GM04503 (cell line): ENCODE measurements around the gene TRUB2.
"Not testable (repeated sequence)": the region's sequence is repeated elsewhere in the genome, so short reads cannot be mapped to it uniquely, and the experiment has no call there.

Experiments
- DNase-seq: peaks from one replicate; pipeline ENCODE4 v3.0.0-alpha.2; 2012; ENCODE audit warnings: low read depth

The TRUB2 gene

DNA sequence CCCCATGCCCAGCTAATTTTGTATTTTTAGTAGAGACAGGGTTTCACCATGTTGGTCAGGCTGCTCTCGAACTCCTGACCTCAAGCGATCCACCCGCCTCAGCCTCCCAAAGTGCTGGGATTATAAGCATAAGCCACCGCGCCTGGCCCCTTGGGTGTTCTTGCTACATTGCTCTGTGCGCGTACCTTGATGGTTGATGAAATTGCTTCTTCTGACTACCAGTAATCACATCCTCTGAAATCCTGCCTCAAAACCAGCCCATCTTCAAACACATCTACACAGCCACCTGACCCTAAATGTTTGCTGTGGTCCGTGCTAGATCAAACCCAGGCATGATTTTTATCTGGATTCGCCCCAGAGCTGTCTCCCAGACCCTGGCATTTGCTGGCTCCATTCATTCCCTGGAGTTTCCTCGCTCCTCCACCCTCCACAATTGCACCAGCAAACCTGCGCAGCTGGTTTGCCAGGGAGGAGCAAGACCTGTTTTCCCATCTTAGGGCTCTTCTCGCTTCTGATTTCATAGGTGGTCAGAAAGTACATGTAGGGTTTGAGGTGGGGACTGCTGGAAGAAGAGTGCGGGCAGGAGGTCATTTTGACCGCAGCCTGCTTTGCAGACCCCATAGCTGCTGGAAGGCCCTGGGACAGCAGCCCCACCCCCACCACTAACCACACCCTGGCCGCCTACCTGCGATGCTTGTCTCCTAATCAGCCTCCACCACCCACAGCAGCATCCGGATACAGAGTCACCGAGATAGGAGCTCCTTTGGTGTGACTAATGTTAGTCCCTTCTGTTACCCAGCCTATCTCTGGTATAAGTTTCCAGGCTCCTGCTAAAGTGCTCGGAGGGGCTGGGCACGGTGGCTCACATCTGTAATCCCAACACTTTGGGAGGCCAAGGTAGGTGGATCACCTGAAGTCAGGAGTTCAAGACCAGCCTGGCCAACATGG, 23.4 kb downstream of the TRUB2 start:
- no peak for DNase-seq

DNA sequence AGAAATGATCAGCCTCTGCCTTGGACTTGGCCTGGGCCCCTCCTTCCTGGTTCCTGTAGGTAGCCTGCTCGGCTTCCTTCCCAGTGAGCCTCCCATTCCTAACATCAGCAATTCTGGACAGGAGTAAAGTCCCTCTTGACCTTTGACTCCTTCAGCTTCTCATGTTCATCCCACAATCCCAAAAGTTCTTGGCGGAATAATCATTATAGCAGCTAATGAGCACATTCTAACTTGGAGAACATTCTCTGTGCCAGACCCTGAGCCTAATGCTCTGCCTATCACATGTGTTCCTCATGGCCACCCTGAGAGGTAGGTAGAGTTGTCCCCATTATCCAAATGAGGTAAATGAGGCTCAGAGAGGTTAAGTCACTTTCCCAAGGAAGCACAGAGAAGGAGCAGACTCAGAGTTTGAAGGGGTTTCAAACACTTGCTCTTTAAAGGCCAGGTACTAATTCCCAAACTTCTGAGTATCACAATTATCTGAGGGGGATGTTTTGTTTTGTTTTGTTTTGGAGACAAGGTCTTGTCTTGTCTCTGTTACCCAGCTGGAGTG, 24.9 kb downstream of the TRUB2 start:
- no peak for DNase-seq

- no peak for DNase-seq
Measured at GRCh38 chr9:128296340-128297220, 25.7 kb downstream of the TRUB2 start.

GRCh38 chr9:128294142-128294541, 28.1 kb downstream of the TRUB2 start:
- DNase-seq, result no peak

- DNase-seq, result no peak
Measured at GRCh38 chr9:128293091-128293490, 29.2 kb downstream of the TRUB2 start.

DNA sequence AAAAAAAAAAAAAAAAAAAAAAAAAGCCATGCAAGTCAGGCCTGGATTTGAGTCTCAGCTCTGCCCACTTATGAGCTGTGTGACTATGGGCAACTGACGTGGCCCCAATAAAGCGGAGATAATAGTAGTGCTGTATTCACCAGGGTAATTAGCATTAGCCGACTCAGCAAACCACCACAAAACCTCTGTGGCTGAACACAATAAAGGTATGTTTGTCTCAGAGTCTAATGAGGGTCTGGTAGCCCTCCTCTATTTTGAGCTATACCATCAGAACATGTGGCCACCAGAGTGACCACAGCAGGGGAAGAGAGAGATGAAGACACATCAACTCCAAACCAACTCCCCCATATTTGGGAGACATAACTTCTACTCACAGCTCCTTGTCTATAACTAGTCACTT, 30.2 kb downstream of the TRUB2 start:
- DNase-seq, result no peak

DNA sequence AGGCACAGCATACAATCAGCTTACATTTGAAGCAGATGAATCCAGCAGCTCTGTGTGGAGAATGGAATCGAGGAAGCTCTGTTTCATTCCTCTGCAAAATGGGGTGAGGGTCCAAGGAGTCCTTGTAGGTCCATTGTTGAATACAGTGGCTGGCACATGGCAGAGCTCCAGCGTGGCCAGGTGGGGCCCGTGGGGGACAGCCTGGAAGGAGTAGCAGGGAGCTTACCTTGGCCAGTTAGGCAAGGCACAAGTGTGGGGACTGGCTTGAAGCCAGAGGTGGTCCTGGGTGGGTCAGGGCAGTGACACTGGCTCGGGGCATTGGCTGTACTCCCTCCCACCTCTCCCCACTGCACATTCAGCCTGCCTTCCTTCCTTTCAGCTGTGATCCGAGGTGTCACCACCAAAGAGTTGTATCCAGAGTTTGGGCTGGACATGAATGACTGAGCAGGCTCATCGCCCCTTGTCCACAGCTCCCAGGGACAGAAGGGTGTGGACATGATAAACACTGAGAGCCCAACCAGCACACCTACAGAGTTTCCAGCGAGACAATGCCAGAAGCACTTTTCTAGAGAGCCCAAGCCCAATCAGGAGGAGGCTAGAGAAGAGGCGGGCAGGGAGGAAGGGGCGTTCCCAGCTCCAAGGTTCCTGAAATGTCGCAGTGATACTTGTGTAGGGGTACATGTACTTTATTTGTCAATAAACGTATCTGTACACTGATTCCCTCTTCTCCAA, 33.8 kb downstream of the TRUB2 start:
- no peak for DNase-seq

- no peak for DNase-seq
Measured at GRCh38 chr9:128286440-128286839, 35.8 kb downstream of the TRUB2 start.

GRCh38 chr9:128285033-128285784, 37.0 kb downstream of the TRUB2 start:
- DNase-seq, result no peak

DNA sequence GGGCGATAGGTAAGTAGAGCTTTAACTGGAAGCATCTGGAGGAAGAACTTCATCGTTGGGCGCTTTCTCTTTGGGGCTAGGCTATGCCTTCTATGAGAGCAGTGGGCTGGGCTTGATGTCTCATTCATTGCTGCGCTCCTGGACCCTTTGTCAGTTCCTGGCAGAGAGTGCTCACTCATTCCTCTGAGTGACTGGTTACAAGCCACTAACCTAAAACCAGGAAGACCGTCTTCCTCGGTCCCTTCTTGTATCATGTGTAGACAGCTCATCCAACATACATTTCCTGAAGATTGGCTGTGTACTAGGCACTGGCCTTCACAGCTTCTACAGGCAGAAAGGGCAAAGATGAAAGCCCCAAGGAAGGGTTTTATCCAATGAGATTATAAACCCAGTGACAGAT, 39.7 kb downstream of the TRUB2 start:
- DNase-seq, result no peak

DNA sequence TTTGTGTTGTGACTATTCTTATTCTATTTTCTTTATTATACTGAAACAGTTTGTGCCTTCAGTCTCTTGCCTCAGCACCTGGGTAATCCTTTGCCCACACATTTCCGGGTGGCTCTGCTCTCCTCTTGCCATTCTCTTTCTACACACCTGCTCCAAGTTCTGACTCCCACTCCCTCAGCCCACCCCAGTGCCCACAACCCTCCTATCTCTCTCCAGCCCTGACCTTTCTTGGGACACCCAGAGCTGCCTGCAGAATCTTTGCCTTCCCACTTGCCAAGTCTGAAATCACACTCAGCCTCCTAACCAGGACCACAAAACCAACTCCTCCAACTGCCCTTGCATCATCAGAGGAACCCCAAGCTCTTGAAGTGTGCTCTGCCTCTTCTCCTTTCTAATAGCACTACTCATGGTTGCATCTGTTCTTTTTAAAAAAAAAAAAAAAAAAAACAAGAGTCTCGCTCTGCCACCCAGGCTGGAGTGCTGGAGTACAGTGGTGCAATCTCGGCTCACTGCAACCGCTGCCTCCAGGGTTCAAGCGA, 42.1 kb downstream of the TRUB2 start:
- no peak for DNase-seq

DNA sequence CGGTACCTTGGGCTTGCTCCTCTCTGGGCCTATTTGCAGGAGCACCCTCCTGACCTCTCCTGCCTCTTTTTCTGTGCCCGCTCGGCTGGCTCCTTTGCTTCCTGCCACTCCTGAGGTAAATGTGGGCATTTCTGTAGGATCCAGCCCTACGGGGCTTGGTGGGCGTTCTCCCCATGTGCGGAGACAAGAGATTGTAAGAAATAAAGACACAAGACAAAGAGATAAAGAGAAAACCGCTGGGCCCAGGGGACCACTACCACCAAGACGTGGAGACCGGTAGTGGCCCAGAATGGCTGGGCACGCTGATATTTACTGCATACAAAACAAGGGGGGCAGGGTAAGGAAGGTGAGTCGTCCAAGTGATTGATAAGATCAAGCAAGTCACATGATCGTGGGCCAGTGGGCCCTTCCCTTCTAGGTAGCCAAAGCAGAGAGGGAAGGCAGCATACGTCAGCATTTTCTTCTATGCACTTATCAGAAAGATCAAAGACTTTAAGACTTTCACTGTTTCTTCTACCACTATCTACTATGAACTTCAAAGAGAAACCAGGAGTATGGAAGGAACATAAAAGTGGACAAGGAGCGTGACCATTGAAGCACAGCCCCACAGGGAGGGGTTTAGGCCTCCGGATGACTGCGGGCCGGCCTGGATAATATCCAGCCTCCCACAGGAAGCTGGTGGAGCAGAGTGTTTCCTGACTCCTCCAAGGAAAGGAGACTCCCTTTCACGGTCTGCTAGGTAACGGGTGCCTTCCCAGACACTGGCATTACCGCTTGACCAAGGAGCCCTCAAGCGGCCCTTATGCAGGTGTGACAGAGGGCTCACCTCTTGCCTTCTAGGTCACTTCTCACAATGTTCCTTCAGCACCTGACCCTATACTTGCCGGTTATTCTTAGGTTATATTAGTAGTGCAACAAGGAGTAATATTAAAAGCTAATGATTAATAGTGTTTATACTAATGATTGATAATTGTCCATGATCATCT, 42.9 kb downstream of the TRUB2 start:
- not testable (repeated sequence) for DNase-seq

DNA sequence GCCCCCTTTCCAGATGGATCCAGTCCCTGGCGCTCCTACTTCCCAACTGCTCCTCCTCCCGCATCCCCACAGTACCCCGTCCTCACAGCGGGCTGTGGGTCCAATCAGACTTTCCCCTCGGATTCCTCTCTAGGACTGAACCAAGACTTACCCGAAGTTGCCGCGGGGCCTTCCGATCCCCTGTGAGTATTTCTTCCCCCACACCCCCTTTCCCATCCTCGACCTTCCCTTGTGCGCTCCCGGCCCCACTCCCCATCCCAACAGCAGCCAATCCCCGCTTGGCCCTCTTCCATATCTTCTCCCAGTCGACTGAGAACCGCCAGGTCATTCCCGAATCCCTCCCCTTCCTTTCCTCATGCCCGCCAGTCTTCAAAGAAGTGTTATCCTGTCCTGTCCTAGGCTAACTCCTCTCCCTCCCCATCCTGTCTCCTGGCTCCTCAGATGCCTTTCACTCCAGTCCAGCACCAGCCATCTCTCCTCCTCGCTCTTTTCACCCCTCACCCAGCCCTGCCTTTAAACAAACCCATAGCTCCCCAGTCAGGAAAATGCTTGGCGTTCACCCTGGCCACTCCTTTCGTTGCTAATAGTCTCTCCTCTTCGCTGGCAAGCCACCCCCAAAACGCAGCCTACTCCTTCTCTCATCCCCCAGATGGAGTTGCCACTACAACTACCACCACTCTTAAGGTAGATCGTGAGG, 45.5 kb downstream of the TRUB2 start:
- no peak for DNase-seq

DNA sequence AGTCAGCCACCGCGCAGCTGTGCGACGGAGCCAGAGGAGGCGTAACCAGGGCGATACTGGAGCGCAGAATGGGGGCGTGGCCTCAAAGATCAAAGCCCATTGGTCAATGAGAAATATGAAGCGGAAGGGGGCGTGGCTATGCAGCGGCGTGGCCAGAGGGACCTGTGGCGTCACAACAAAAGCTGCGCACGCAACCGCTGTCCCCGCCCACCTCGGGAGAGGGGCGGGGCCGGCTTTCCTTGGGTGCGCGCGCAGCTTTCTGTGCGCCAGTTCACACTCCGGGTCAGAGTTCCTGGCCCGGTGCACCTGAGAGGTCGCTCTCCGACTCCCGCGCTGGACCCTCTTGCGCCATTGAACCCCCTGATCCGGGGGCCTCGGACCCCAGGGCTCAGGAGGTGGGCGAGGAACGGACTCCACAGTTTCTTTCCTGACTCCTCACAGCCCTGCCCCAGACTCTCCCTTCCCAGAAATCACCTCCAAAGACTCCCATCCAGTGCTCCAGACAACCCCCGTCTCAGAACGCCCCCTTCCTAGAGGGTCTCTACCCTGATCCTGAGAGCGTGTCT, 46.2 kb downstream of the TRUB2 start, which contains the start of gene SWI5:
Gene SWI5, plus strand, starts transcription at position 269 of the 566 bp plus-strand sequence.
- peak; percentile 84 for DNase-seq

GRCh38 chr9:128275198-128276007, 46.8 kb downstream of the TRUB2 start, which contains the start of gene GOLGA2:
Gene GOLGA2, minus strand, starts transcription at chr9:128276007. Its CDS starts 31 bp downstream, at chr9:128275976.
- DNase-seq, result no peak

- DNase-seq, result no peak
Measured at GRCh38 chr9:128274245-128274644, 48.0 kb downstream of the TRUB2 start.

DNA sequence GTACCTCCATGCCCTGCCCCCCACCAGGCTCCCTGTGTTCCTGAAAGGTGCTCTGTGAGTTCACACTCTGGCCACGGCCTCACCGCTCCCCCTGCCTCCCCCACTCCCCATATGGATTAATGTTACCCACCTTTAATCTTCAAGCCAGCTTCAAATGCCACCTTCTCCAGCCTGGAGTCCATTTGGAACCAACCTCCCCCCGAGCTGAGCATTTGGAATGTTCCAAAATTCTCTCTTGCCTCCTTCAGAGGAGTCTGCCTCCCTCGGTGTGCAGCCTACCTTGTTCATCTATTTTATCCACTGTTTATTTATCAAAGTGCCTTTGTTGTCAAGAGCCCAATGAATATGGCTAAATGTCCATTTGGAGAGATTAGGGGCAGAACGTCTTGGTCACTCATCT, 50.7 kb downstream of the TRUB2 start:
- DNase-seq, result no peak

DNA sequence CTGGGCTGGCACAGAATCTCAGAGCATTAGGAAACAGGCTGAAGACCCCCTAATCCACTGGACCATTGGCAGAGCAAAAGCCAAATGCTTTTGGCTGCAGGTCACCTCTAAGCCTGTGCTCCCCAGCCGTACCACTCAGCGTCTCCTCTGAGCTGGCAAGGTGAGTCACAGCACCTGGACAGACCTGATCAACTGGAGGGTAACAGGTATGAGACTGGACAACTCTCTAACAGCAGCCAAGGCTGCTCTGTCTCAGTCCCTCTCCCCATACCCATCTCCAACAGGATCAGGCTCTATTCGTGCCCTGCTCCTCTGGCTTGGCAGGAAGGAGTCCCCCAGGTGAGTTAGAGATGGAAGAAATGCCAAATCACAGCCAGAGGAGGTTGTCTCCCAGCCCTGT, 51.1 kb downstream of the TRUB2 start:
- no peak for DNase-seq
